Measurements from ENCODE around the gene PRKN.
A peak's percentile ranks its signal among the peaks of the same experiment; 100 is the strongest.

Gene PRKN

DNA sequence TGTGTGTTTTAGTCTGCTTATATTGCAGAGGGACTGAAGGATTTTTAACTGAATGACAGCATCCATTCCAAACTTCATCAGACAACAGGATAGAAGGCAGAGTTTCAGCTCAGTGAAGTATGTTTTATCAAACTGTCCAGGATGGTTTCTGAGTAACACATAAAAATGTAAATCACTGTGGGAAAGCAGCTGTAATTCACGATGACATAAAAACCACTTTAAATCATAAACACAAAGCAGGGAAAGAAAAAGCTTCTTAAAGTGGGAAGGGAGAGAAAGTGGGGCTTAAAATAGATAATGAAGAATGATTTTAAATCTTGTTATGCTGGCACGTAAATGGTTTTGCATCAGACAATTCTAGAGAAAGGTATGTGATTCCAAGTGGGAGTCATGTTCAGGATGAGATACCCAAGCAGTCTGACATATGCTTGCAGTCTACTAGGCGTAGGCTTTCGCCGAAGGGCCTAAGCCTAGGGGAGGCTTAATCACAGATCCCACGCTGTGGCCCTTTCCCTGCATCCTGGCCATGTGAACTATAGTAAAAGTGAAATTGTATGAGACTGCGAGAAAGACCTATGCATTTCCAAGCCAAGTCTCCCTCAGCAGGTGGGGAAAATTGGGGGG, 610.6 kb downstream of the PRKN start:
- no peak for DNase-seq (ENCODE audit: low read depth)
- TF ChIP-seq, protein P1, sequence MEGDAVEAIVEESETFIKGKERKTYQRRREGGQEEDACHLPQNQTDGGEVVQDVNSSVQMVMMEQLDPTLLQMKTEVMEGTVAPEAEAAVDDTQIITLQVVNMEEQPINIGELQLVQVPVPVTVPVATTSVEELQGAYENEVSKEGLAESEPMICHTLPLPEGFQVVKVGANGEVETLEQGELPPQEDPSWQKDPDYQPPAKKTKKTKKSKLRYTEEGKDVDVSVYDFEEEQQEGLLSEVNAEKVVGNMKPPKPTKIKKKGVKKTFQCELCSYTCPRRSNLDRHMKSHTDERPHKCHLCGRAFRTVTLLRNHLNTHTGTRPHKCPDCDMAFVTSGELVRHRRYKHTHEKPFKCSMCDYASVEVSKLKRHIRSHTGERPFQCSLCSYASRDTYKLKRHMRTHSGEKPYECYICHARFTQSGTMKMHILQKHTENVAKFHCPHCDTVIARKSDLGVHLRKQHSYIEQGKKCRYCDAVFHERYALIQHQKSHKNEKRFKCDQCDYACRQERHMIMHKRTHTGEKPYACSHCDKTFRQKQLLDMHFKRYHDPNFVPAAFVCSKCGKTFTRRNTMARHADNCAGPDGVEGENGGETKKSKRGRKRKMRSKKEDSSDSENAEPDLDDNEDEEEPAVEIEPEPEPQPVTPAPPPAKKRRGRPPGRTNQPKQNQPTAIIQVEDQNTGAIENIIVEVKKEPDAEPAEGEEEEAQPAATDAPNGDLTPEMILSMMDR (IDR thresholded peaks at IDR 0.05; ENCODE audit: insufficient read depth, low read depth, low read length, missing control alignments) = no peak
- no peak overlapping the region for H3K4me3 ChIP-seq (ENCODE audit: low read length)

DNA sequence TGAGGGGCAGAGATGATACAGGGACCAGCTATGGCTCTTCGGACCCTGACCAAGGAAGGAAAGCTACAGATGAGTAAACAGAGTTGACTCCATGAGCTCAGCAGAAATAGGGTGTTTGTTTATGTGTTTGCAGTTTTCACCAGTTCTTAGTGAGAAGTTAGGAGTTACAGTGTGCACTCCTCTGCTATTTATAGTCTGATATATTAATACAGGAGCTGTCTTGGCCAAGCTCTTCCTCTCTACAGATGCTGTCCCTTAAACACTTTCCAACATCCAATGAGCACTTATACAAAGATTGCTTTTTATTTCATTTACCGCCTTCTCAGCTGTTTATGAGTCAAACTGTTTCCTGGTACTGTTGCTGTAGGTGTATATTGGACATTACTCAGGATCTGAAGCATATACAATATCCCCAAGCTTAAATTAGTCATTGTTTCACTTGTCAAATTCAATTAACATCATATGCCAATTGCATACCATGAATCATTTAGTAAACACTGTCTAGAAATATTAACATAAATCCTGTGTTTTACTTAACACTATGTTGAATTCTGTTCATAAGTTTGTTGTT, 618.0 kb downstream of the PRKN start:
- DNase-seq (ENCODE audit: low read depth) = peak; percentile 81
- H3K4me3 ChIP-seq (ENCODE audit: low read length) = no peak overlapping the region
- TF ChIP-seq, protein P1 (IDR thresholded peaks at IDR 0.05; ENCODE audit: insufficient read depth, low read depth, low read length, missing control alignments) = no peak

- TF ChIP-seq, protein P1 (IDR thresholded peaks at IDR 0.05; ENCODE audit: insufficient read depth, low read depth, low read length, missing control alignments) = no peak
- no peak overlapping the region for H3K4me3 ChIP-seq (ENCODE audit: low read length)
- no peak for DNase-seq (ENCODE audit: low read depth)
Observed at GRCh38 chr6:162108041-162108440, 619.5 kb downstream of the PRKN start.

GRCh38 chr6:162100096-162100495, 627.5 kb downstream of the PRKN start:
- TF ChIP-seq, protein P1 (IDR thresholded peaks at IDR 0.05; ENCODE audit: insufficient read depth, low read depth, low read length, missing control alignments) = no peak
- no peak overlapping the region for H3K4me3 ChIP-seq (ENCODE audit: low read length)
- no peak for DNase-seq (ENCODE audit: low read depth)

GRCh38 chr6:162099685-162100084, 627.9 kb downstream of the PRKN start:
- H3K4me3 ChIP-seq (ENCODE audit: low read length) = no peak overlapping the region
- peak; percentile 93 for DNase-seq (ENCODE audit: low read depth)
- TF ChIP-seq, protein P1 (IDR thresholded peaks at IDR 0.05; ENCODE audit: insufficient read depth, low read depth, low read length, missing control alignments) = no peak

- TF ChIP-seq, protein P1 (IDR thresholded peaks at IDR 0.05; ENCODE audit: insufficient read depth, low read depth, low read length, missing control alignments) = no peak
- H3K4me3 ChIP-seq (ENCODE audit: low read length) = no peak overlapping the region
- DNase-seq (ENCODE audit: low read depth) = no peak
Observed at GRCh38 chr6:162092816-162093502, 634.6 kb downstream of the PRKN start.

All from epithelial cell of esophagus (primary cell).